ENCODE results near the gene FSTL4.

DNA sequence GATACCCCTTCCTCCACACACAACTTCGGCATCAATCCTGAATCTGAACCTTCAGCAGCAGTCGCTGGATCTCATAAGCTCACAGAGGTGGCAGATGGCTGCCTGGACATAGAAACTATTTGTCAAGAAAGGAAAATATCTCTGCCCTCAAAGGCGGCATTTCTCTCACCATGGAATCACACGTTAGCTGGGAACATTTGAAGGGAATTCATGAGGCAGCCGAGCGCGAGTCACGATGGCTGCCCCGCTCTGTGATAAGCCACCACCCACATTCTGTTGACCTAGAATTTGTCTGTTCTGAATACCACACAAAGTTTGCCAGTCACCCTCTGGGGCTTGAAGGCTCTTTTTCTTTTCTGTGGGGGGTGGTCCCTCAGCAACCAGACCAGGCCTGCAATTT lies 157.9 kb downstream of the FSTL4 start:
- TF ChIP-seq, protein P1, sequence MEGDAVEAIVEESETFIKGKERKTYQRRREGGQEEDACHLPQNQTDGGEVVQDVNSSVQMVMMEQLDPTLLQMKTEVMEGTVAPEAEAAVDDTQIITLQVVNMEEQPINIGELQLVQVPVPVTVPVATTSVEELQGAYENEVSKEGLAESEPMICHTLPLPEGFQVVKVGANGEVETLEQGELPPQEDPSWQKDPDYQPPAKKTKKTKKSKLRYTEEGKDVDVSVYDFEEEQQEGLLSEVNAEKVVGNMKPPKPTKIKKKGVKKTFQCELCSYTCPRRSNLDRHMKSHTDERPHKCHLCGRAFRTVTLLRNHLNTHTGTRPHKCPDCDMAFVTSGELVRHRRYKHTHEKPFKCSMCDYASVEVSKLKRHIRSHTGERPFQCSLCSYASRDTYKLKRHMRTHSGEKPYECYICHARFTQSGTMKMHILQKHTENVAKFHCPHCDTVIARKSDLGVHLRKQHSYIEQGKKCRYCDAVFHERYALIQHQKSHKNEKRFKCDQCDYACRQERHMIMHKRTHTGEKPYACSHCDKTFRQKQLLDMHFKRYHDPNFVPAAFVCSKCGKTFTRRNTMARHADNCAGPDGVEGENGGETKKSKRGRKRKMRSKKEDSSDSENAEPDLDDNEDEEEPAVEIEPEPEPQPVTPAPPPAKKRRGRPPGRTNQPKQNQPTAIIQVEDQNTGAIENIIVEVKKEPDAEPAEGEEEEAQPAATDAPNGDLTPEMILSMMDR (IDR thresholded peaks at IDR 0.05 in 4 of 5, conservative IDR thresholded peaks at IDR 0.05 in 1 of 5) = no peak
- TF ChIP-seq POLR2A (IDR thresholded peaks at IDR 0.05) = no peak

Measured in gastrocnemius medialis (tissue), 4 donors.